HCT116 (cell line): Measurements from ENCODE around the gene ASCC1. TPM values are rescaled to one million over a fixed set of nuclear protein-coding genes. Genes with fewer than 3 reads are reported as not detected.
"Not testable (repeated sequence)": the region's sequence is repeated elsewhere in the genome, so short reads cannot be mapped to it uniquely, and the experiment has no call there.

Experiments used
- ATAC-seq: fragments of 200-7000 bp; cut with Tn5 transposase; 2 replicates; pipeline ENCODE4 v1.9.1; 2020; ENCODE audit warnings: mild to moderate bottlenecking, moderate library complexity
- BruUV-seq: library from RNA; stranded (reverse); fragments of 400-500 nt; replicated peaks from 2 replicates; lab custom pipeline; 2021; lab: Mats Ljungman, UMichigan
- CTCF ChIA-PET: fragments of 300-600 bp; sonication (Branson Sonifier 250); formaldehyde crosslinking; loops from one replicate; lab custom pipeline; 2021; ENCODE audit warnings: antibody characterized with exemption; lab: Charles Lee
- POLR2A ChIA-PET: fragments of 300-600, 350-600 bp; sonication (Branson Sonifier 250); formaldehyde crosslinking; loops from one replicate; lab custom pipeline; 2021; ENCODE audit warnings: antibody characterized with exemption; lab: Charles Lee
- RAD21 ChIA-PET, 2 experiments: fragments of 300-600 bp; sonication (Branson Sonifier 250); formaldehyde crosslinking; loops; one replicate each; lab custom pipeline; 2023; ENCODE audit warnings: low total read pairs in 2 of 2; ENCODE audit not compliant: uncharacterized antibody in 2 of 2, unreplicated experiment in 2 of 2, low non-redundant PET in 1 of 2; lab: Charles Lee
- DNase-seq: peaks from one replicate; pipeline ENCODE4 v3.0.0-alpha.2; 2010; ENCODE audit warnings: low read depth, low spot score
- H2AFZ ChIP-seq: fragments of 200-600 bp; shearing (Covaris generic), sonication (generic); 2 replicates; pipeline ENCODE4 v1.6.1; 2017; ENCODE audit warnings: low read depth, mixed run types, mixed read lengths, antibody characterized with exemption, low read length; ENCODE audit not compliant: poor library complexity, severe bottlenecking
- H3K27ac ChIP-seq: 2 replicates; pipeline ENCODE4 v1.5.1; 2012; ENCODE audit warnings: low read depth, low read length
- H3K27me3 ChIP-seq: fragments of 200-600 bp; sonication (generic); 2 replicates; pipeline ENCODE4 v1.6.1; 2016; ENCODE audit warnings: mixed run types, low read length, mixed read lengths; ENCODE audit not compliant: insufficient read depth
- H3K36me3 ChIP-seq, 2 experiments: fragments of 200-500 bp in 1 of 2; fragments of 200-600 bp in 1 of 2; sonication (Bioruptor generic) in 1 of 2; sonication (generic) in 1 of 2; 2 replicates each; pipeline versions ENCODE4 v1.5.1 to v1.6.1; 2014 to 2016; ENCODE audit warnings: low read length in 2 of 2, inconsistent platforms in 1 of 2, mixed read lengths in 1 of 2, mixed run types in 1 of 2; ENCODE audit not compliant: insufficient read depth in 2 of 2, control insufficient read depth in 1 of 2
- H3K4me1 ChIP-seq, 2 experiments: fragments of 200-600 bp in 1 of 2; sonication (generic) in 1 of 2; 2 replicates each; pipeline versions ENCODE4 v1.5.1 to v1.6.1; 2012 to 2017; ENCODE audit warnings: low read length in 2 of 2, inconsistent platforms in 1 of 2, mild to moderate bottlenecking in 1 of 2, mixed read lengths in 1 of 2, mixed run types in 1 of 2, moderate library complexity in 1 of 2; ENCODE audit not compliant: insufficient read depth in 2 of 2, control insufficient read depth in 1 of 2
- H3K4me2 ChIP-seq: fragments of 200-600 bp; sonication (generic); 2 replicates; pipeline ENCODE4 v1.6.1; 2017; ENCODE audit warnings: mixed run types, low read length, mixed read lengths
- H3K4me3 ChIP-seq, 2 experiments: fragments of 200-600 bp in 1 of 2; sonication (generic) in 1 of 2; replicated peaks in 1 of 2; 2 replicates each; pipeline ENCODE4 v1.5.1; 2011 to 2016; ENCODE audit warnings: low read length in 2 of 2, control low read depth in 1 of 2, low read depth in 1 of 2, mild to moderate bottlenecking in 1 of 2, mixed read lengths in 1 of 2, mixed run types in 1 of 2
- H3K79me2 ChIP-seq: fragments of 200-600 bp; sonication (generic); 2 replicates; pipeline ENCODE4 v1.6.1; 2017; ENCODE audit warnings: mild to moderate bottlenecking, mixed run types, low read length, moderate library complexity, mixed read lengths; ENCODE audit not compliant: insufficient read depth
- H3K9ac ChIP-seq: fragments of 200-600 bp; sonication (generic); 2 replicates; pipeline ENCODE4 v1.6.1; 2016; ENCODE audit warnings: low read length, mixed read lengths
- H3K9me2 ChIP-seq: fragments of 200-600 bp; sonication (generic), shearing (Covaris generic); 2 replicates; pipeline ENCODE4 v1.6.1; 2017; ENCODE audit warnings: mixed run types, mild to moderate bottlenecking, moderate library complexity; ENCODE audit not compliant: insufficient read depth
- H3K9me3 ChIP-seq, 2 experiments: fragments of 200-500 bp in 1 of 2; fragments of 200-600 bp in 1 of 2; sonication (Bioruptor generic) in 1 of 2; sonication (generic) in 1 of 2; 2 replicates each; pipeline ENCODE4 v1.6.1; 2014 to 2017; ENCODE audit warnings: low read length in 2 of 2, mixed read lengths in 2 of 2, inconsistent platforms in 1 of 2, low read depth in 1 of 2, mild to moderate bottlenecking in 1 of 2, mixed run types in 1 of 2, moderate library complexity in 1 of 2; ENCODE audit not compliant: control insufficient read depth in 1 of 2, insufficient read depth in 1 of 2
- H4K20me1 ChIP-seq: fragments of 200-600 bp; sonication (generic), shearing (Covaris generic); 2 replicates; pipeline ENCODE4 v1.6.1; 2017; ENCODE audit warnings: mixed run types, mild to moderate bottlenecking, moderate library complexity; ENCODE audit not compliant: insufficient read depth
- CBX3 ChIP-seq: IDR thresholded peaks from 2 replicates; pipeline ENCODE4 v1.6.1; 2012; ENCODE audit warnings: low read depth
- CEBPB ChIP-seq: IDR thresholded peaks from 2 replicates; pipeline ENCODE4 v1.6.1; 2012; ENCODE audit warnings: low read depth
- EGR1 ChIP-seq: IDR thresholded peaks from 2 replicates; pipeline ENCODE4 v1.6.1; 2012; ENCODE audit warnings: low read depth
- EZH2phosphoT487 ChIP-seq: fragments of 200-600 bp; IDR thresholded peaks from 2 replicates; pipeline ENCODE4 v1.6.1; 2018; ENCODE audit warnings: antibody characterized with exemption, borderline replicate concordance
- FOSL1 ChIP-seq: IDR thresholded peaks from 2 replicates; pipeline ENCODE4 v1.6.1; 2012; ENCODE audit warnings: low read depth
- MAX ChIP-seq: IDR thresholded peaks from 2 replicates; pipeline ENCODE4 v1.6.1; 2012
- POLR2AphosphoS5 ChIP-seq: IDR thresholded peaks from 2 replicates; pipeline ENCODE4 v1.6.1; 2011; ENCODE audit warnings: mild to moderate bottlenecking, low read depth, low read length, moderate library complexity
- RAD21 ChIP-seq: IDR thresholded peaks from 2 replicates; pipeline ENCODE4 v1.6.1; 2012; ENCODE audit warnings: low read depth, mild to moderate bottlenecking
- REST ChIP-seq: IDR thresholded peaks from 2 replicates; pipeline ENCODE4 v1.6.1; 2012; ENCODE audit warnings: low read depth
- SIN3A ChIP-seq: IDR thresholded peaks from 2 replicates; pipeline ENCODE4 v1.6.1; 2012; ENCODE audit warnings: low read depth
- SP1 ChIP-seq: IDR thresholded peaks from 2 replicates; pipeline ENCODE4 v1.6.1; 2012; ENCODE audit warnings: low read depth
- SRF ChIP-seq: IDR thresholded peaks from 2 replicates; pipeline ENCODE4 v1.6.1; 2012; ENCODE audit warnings: low read depth
- TCF7L2 ChIP-seq: IDR thresholded peaks from 2 replicates; pipeline ENCODE4 v1.7.0; 2011; ENCODE audit warnings: borderline replicate concordance, inconsistent platforms; ENCODE audit not compliant: insufficient read depth, insufficient read length; ENCODE audit errors: extremely low read depth
- ZFX ChIP-seq: fragments of 450-650 bp; IDR thresholded peaks from 2 replicates; pipeline ENCODE4 v1.6.1; 2017
- ZNF274 ChIP-seq: fragments of 200-500 bp; sonication (Bioruptor generic); IDR thresholded peaks from 2 replicates; pipeline ENCODE4 v1.6.1; 2014; ENCODE audit warnings: mild to moderate bottlenecking, low read depth, low read length, inconsistent platforms
- intact Hi-C: fragments of 100-400 bp; cut with micrococcal nuclease; formaldehyde crosslinking; loops from 2 replicates; pipeline ENCODE4 v1.10.0; 2022
- total RNA-seq: library from RNA; stranded (reverse); gene quantifications from one replicate; pipeline ENCODE4 v1.2.1, GENCODE V29; 2021; ENCODE audit not compliant: unreplicated experiment

Gene ASCC1
- total RNA-seq, 1 experiment from 2014 or later = 34.5 TPM

- H4K20me1 ChIP-seq = no peaks in the 10 kb centered on the region
- RAD21 ChIA-PET = no interaction called here
- POLR2A ChIA-PET = no interaction called here
- no peak overlapping the region for H3K27ac ChIP-seq
- ATAC-seq = no peak
- H3K4me2 ChIP-seq = no peak overlapping the region
- no peaks in the 10 kb centered on the region for H3K27me3 ChIP-seq
- peaks cover 11 to 19% of the 10 kb centered on the region in 2 experiments for H3K4me1 ChIP-seq
- H3K36me3 ChIP-seq = 0 out of 4 replicates have a peak, but pooled peaks cover 0 to 3% of the 10 kb centered on the region in 2 experiments
- DNase-seq = no peak
- no peaks in the 10 kb centered on the region for H3K9me2 ChIP-seq
- no peak overlapping the region for H2AFZ ChIP-seq
- no peak overlapping the region for H3K4me3 ChIP-seq
- CTCF ChIA-PET = interaction anchor here (2.3 kb wide), 1 partner anchor 11 kb away, joined by 10 read pairs; no protein-coding TSS in a partner anchor
- H3K9ac ChIP-seq = no peak overlapping the region
- intact Hi-C loops = no loop called here
- no peaks in the 10 kb centered on the region for H3K79me2 ChIP-seq
- peaks cover 0 to 4% of the 10 kb centered on the region in 2 experiments; a peak in 1 of 4 replicates for H3K9me3 ChIP-seq
- TF ChIP-seq TCF7L2 (no peak), ZNF274 (no peak), CBX3 (no peak), POLR2AphosphoS5 (no peak), SIN3A (no peak), FOSL1 (no peak), EGR1 (no peak), REST (no peak), CEBPB (no peak), SRF (no peak), EZH2phosphoT487 (no peak), ZFX (no peak), SP1 (no peak), RAD21 (no peak), MAX (no peak)
- TF ChIP-seq, all 23 proteins: peak for 0
- no TSS peak for BruUV-seq
Observed at GRCh38 chr10:72137583-72137982, 78.5 kb downstream of the ASCC1 start.

GRCh38 chr10:72136225-72136624 is 79.9 kb downstream of the ASCC1 start:
- RAD21 ChIA-PET, H3K79me2 ChIP-seq, H3K4me3 ChIP-seq, DNase-seq, H3K36me3 ChIP-seq, H3K4me2 ChIP-seq, H2AFZ ChIP-seq, H4K20me1 ChIP-seq, ATAC-seq, intact Hi-C loops, H3K27me3 ChIP-seq, H3K9me2 ChIP-seq, H3K9me3 ChIP-seq, BruUV-seq, H3K9ac ChIP-seq, H3K27ac ChIP-seq, POLR2A ChIA-PET: not testable (repeated sequence)
- H3K4me1 ChIP-seq = peaks cover 11 to 19% of the 10 kb centered on the region in 2 experiments
- CTCF ChIA-PET = interaction anchor here (2.3 kb wide), 1 partner anchor 9 kb away, joined by 10 read pairs; no protein-coding TSS in a partner anchor
